Lower leg skin (tissue), 4 donors: ENCODE data around the gene ANO6. TPM values are rescaled to one million over a fixed set of nuclear protein-coding genes. Genes with fewer than 3 reads are reported as not detected.

Experiments
- DNase-seq, 2 donors: peaks; one replicate each; pipeline ENCODE4 v3.0.0-alpha.2; 2019; ENCODE audit warnings: low spot score in 2 of 2
- H3K4me3 ChIP-seq: fragments of 200-600 bp; sonication (generic); 2 replicates; pipeline ENCODE4 v1.5.1; 2017; ENCODE audit warnings: mild to moderate bottlenecking, low read depth; ENCODE audit not compliant: poor library complexity, severe bottlenecking
- POLR2A ChIP-seq, 2 donors: fragments of 450-650 bp; IDR thresholded peaks; one replicate each; pipeline ENCODE4 v1.6.1; 2016 to 2017; ENCODE audit warnings: antibody characterized with exemption in 2 of 2, mild to moderate bottlenecking in 1 of 2, moderate library complexity in 1 of 2
- WGBS, 2 donors: methylation state at CpG; one replicate each; pipeline ENCODE4 v1.1.5; 2018; 5-methylcytosine and 5-hydroxymethylcytosine counted together
- intact Hi-C: fragments of 100-400 bp; cut with DNase I; formaldehyde crosslinking; loops from one replicate; pipeline ENCODE4 v1.15.0; 2023; ENCODE audit warnings: low total_unique reads
- total RNA-seq, 4 donors: library from RNA; depleted of rRNA; stranded (reverse); fragments of >200 nt; gene quantifications; one replicate each; pipeline ENCODE4 v1.1.0, GENCODE V29; 2016
- TF ChIP-seq, protein P1 (sequence below), 3 donors: fragments of 450-650 bp; IDR thresholded peaks; one replicate each; pipeline ENCODE4 v1.5.1; 2016; ENCODE audit warnings: antibody characterized with exemption in 3 of 3, mild to moderate bottlenecking in 3 of 3, moderate library complexity in 2 of 3

The ANO6 gene
- total RNA-seq, 4 donors from 2014 or later, result 36.3 to 41.1 (median 38.9) TPM

DNA sequence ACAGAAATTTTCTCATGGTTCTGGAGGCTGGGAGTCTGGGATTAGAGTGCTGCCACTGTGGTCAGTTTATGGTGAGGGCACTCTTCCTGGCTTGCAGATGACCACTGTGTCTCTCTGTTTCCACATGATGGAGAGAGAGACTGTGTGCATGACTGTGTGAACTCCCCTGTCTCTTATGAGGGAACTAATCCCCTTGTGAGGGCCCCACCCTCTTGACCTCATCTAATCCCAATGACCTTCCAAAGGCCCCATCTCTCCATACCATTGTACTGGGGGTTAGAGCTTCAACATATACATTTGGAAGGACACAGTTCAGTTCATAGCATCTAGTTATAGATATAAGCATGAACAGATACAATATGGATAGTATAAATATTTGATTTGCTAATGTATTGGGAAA lies 31.7 kb downstream of the ANO6 start:
- intact Hi-C loops, result no loop called here
- no peak overlapping the region for H3K4me3 ChIP-seq
- DNase-seq, result no peak
- no peak for TF ChIP-seq POLR2A (IDR thresholded peaks at IDR 0.05)
- TF ChIP-seq, protein P1, sequence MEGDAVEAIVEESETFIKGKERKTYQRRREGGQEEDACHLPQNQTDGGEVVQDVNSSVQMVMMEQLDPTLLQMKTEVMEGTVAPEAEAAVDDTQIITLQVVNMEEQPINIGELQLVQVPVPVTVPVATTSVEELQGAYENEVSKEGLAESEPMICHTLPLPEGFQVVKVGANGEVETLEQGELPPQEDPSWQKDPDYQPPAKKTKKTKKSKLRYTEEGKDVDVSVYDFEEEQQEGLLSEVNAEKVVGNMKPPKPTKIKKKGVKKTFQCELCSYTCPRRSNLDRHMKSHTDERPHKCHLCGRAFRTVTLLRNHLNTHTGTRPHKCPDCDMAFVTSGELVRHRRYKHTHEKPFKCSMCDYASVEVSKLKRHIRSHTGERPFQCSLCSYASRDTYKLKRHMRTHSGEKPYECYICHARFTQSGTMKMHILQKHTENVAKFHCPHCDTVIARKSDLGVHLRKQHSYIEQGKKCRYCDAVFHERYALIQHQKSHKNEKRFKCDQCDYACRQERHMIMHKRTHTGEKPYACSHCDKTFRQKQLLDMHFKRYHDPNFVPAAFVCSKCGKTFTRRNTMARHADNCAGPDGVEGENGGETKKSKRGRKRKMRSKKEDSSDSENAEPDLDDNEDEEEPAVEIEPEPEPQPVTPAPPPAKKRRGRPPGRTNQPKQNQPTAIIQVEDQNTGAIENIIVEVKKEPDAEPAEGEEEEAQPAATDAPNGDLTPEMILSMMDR (IDR thresholded peaks at IDR 0.05), result no peak

DNA sequence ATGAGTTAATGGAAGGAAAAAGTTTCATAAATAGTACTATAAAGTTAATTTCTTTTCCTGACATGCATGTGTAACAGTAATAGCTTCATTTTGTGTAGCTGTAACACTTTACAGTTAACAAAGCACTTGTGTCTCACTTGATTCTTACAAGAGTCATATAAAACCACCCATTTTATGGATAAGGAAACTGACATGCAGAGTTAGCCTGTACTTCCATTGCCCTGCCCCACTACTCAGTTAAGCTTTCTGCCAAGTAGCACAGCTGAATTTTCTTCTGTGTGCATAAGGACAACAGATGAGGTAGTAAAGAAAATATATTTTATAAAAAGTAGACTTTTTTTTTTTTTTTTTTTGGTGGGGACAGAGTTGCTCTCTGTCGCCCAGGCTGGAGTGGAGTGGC lies 32.2 kb downstream of the ANO6 start:
- DNase-seq, result no peak
- intact Hi-C loops, result no loop called here
- TF ChIP-seq POLR2A (IDR thresholded peaks at IDR 0.05), result no peak
- TF ChIP-seq, protein P1 (IDR thresholded peaks at IDR 0.05), result no peak
- H3K4me3 ChIP-seq, result no peak overlapping the region
- WGBS, 2 donors, result 95% methylated on average over 1 of the region's 1 CpG

DNA sequence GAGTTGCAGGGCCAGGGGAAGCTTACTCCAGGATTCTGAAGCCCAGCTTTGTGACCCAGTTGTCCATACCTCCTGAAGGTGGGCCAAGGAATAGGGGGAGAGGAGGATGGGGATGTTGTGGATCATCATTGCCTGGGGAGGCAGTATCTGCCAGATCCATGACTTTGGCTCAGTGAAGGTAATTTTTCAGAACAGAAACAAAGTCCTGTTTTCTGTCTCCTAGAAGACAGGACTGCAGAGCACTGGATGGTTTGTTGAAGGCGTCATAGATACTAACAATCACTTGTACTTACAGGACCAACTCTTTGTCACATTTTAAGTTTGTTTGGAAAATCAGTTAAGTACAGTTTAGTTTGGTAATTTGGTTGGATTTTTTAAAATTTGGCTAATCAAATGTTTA lies 38.4 kb downstream of the ANO6 start:
- H3K4me3 ChIP-seq, result no peak overlapping the region
- TF ChIP-seq, protein P1 (IDR thresholded peaks at IDR 0.05), result no peak
- TF ChIP-seq POLR2A (IDR thresholded peaks at IDR 0.05), result no peak
- no peak for DNase-seq
- intact Hi-C loops, result no loop called here
- WGBS, 2 donors, result 83 to 88% methylated on average over 1 of the region's 1 CpG

DNA sequence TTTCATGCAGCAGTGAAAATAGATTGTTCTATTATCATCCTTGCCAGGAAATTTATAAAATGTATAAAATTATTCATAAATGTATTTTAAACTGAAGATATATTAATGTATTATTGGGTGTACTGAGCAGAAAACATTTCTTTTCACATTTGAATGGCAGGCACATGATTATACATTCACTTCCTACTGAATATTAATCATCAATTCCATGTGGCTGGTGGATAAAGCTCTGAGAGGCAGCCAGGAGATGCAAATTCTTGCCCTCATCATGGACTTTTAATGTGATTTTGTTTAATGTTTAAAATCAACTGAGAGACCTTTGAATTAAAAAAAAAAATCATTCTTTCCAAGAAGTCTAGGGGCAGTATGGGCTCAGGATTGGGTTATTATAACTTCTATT lies 40.8 kb downstream of the ANO6 start:
- TF ChIP-seq, protein P1 (IDR thresholded peaks at IDR 0.05), result no peak
- TF ChIP-seq POLR2A (IDR thresholded peaks at IDR 0.05), result no peak
- no peak for DNase-seq
- intact Hi-C loops, result no loop called here
- no peak overlapping the region for H3K4me3 ChIP-seq

DNA sequence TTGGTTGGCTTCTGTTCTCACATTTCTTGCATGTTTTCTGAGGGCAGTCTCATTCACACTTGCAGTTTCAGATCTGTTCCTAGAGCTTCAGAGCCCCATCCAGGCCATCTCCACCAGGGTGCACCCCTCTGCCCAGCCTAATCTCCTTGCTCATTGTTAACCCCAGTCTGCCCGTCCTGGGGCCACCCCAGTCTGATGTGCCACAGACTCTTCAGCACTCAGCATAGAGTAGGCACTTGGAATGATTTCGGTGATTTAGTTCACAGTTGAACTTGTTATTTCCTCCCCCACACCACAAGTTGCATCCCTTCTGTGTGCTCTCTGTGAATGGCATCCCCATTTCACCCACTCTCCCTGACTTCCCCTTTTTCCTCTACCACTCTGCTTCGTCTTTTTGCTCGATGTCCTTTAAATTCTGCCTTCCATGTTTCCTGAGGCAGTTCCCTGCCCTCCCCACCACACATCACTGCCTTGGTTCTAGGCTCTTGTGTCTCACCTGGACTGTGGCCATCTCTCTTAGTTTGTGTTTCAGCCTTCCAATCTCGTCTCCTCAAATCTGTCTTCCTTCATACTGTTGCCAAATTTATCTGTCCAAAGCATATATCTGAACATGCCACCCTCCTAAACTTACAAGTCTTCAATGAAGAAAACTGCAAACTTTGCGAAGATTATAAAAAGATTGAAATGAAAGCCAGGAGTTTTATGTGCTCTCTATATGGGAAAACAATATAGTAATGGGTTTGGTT lies 41.5 kb downstream of the ANO6 start:
- 77 to 84% methylated on average over 6 of the region's 6 CpGs for WGBS, 2 donors
- no peak overlapping the region for H3K4me3 ChIP-seq
- no peak for TF ChIP-seq POLR2A (IDR thresholded peaks at IDR 0.05)
- TF ChIP-seq, protein P1 (IDR thresholded peaks at IDR 0.05), result no peak
- DNase-seq, result no peak
- intact Hi-C loops, result no loop called here

DNA sequence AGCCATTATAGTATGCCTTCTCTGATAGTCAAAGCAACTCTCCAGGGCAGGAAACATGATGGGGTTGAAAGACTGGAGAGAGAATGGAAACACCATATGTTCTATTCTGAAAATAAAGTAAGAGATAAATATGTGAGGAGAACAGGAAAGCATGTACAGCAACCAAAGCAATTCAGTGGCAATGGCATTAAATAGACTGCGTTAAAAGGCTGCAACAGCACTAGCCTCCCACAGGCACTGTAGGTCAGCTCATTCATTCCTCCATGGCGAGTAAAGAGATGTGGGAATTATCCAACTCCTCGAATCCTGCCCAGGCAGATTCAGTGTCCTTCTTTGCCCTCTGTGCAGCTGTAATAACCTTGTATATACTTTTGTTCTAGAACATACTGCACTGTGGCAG lies 43.8 kb downstream of the ANO6 start:
- H3K4me3 ChIP-seq, result no peak overlapping the region
- intact Hi-C loops, result no loop called here
- DNase-seq, result no peak
- WGBS, 2 donors, result 67% methylated on average over 3 of the region's 3 CpGs
- TF ChIP-seq, protein P1 (IDR thresholded peaks at IDR 0.05), result no peak
- TF ChIP-seq POLR2A (IDR thresholded peaks at IDR 0.05), result no peak
